A673 (cell line): ENCODE data around the gene PHACTR3. TPM values are rescaled to one million over a fixed set of nuclear protein-coding genes. Genes with fewer than 3 reads are reported as not detected.

Experiments used
- BruUV-seq: library from RNA; stranded (reverse); fragments of 400-500 nt; replicated peaks from 2 replicates; lab custom pipeline; 2021; lab: Mats Ljungman, UMichigan
- CTCF ChIA-PET: fragments of 300-600 bp; sonication (Branson Sonifier 250); formaldehyde crosslinking; loops from one replicate; lab custom pipeline; 2022; ENCODE audit warnings: antibody characterized with exemption; lab: Charles Lee
- POLR2A ChIA-PET: fragments of 300-600 bp; sonication (Branson Sonifier 250); formaldehyde crosslinking; loops from one replicate; lab custom pipeline; 2022; ENCODE audit warnings: antibody characterized with exemption; ENCODE audit not compliant: low non-redundant PET; lab: Charles Lee
- DNase-seq: peaks from one replicate; pipeline ENCODE4 v3.0.0-alpha.2; 2015; ENCODE audit warnings: low spot score
- H3K27ac ChIP-seq: fragments of 200-600 bp; sonication (generic); 2 replicates; pipeline ENCODE4 v1.5.1; 2016; ENCODE audit warnings: mixed run types, low read depth, mild to moderate bottlenecking, mixed read lengths, antibody characterized with exemption, low read length; ENCODE audit not compliant: poor library complexity, severe bottlenecking
- H3K27me3 ChIP-seq: fragments of 200-600 bp; sonication (generic); replicated peaks from 2 replicates; pipeline ENCODE4 v1.6.1; 2017; ENCODE audit warnings: mixed run types, low read depth, mild to moderate bottlenecking, mixed read lengths, antibody characterized with exemption, low read length; ENCODE audit not compliant: insufficient read depth, poor library complexity
- H3K36me3 ChIP-seq: fragments of 200-600 bp; sonication (generic); 2 replicates; pipeline ENCODE4 v1.6.1; 2016; ENCODE audit warnings: mixed run types, mild to moderate bottlenecking, mixed read lengths, antibody characterized with exemption, low read length; ENCODE audit not compliant: insufficient read depth, poor library complexity, severe bottlenecking
- H3K4me1 ChIP-seq: fragments of 200-600 bp; sonication (generic); 2 replicates; pipeline ENCODE4 v1.6.1; 2017; ENCODE audit warnings: mixed run types, mild to moderate bottlenecking, mixed read lengths, antibody characterized with exemption, low read length; ENCODE audit not compliant: insufficient read depth, poor library complexity, severe bottlenecking
- H3K4me3 ChIP-seq: fragments of 200-600 bp; sonication (generic); 2 replicates; pipeline ENCODE4 v1.5.1; 2016; ENCODE audit warnings: low read depth, mixed run types, mild to moderate bottlenecking, mixed read lengths, low read length; ENCODE audit not compliant: poor library complexity, severe bottlenecking
- H3K9me3 ChIP-seq: fragments of 200-600 bp; sonication (generic); 2 replicates; pipeline ENCODE4 v1.6.1; 2016; ENCODE audit warnings: mixed run types, low read depth, mild to moderate bottlenecking, mixed read lengths, antibody characterized with exemption, low read length; ENCODE audit not compliant: poor library complexity, severe bottlenecking
- CTCF ChIP-seq: fragments of 300-800, 200-600 bp; sonication (generic); conservative IDR thresholded peaks from 2 replicates; pipeline ENCODE4 v1.5.1; 2017; ENCODE audit warnings: low read depth, mild to moderate bottlenecking, antibody characterized with exemption, low read length, moderate library complexity, mixed read lengths
- EZH2 ChIP-seq: fragments of 200-600 bp; sonication (generic); IDR thresholded peaks from 2 replicates; pipeline ENCODE4 v1.6.1; 2017; ENCODE audit warnings: borderline replicate concordance, low read depth, mild to moderate bottlenecking, mixed read lengths, antibody characterized with exemption, low read length; ENCODE audit not compliant: poor library complexity, severe bottlenecking
- intact Hi-C: fragments of 100-400 bp; cut with micrococcal nuclease; formaldehyde crosslinking; loops from one replicate; pipeline ENCODE4 v1.10.0; 2022; ENCODE audit not compliant: unreplicated experiment
- total RNA-seq: library from RNA; stranded (reverse); gene quantifications from 2 replicates; pipeline ENCODE4 v1.2.3, GENCODE V29; 2021

PHACTR3 gene
- total RNA-seq, 1 experiment from 2014 or later = 0.17 TPM

DNA sequence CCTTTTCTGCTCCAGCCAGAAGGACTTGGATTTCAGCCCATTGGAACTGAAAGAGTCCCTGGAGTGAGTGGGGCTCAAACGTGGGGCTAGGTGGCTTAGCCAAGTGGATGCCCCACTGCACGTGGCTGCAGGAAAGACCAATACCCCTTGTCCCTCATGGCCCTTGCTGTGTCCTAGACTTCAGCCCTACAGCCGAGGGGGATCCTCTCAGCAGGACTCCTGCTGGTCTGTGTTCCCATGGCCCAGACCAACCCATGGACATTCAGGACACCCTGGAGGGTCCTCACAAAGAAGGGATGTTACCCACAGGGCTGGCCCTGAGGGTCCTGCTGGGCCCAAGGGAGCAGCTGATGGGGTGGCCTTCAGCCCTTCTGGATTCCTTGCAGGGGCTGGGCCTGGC, 30.0 kb upstream of the PHACTR3 start:
- no peak for DNase-seq
- Histone ChIP-seq H3K27ac (no peak overlapping the region), H3K36me3 (no peaks in the 10 kb centered on the region), H3K9me3 (no peaks in the 10 kb centered on the region), H3K4me3 (no peak overlapping the region), H3K27me3 (peaks cover 40% of the 10 kb centered on the region), H3K4me1 (peaks cover 8% of the 10 kb centered on the region)
- ChIA-PET POLR2A (no interaction called here), CTCF (no interaction called here)
- TF ChIP-seq EZH2 (no peak), CTCF (no peak)
- intact Hi-C loops = no loop called here
- no TSS peak for BruUV-seq

DNA sequence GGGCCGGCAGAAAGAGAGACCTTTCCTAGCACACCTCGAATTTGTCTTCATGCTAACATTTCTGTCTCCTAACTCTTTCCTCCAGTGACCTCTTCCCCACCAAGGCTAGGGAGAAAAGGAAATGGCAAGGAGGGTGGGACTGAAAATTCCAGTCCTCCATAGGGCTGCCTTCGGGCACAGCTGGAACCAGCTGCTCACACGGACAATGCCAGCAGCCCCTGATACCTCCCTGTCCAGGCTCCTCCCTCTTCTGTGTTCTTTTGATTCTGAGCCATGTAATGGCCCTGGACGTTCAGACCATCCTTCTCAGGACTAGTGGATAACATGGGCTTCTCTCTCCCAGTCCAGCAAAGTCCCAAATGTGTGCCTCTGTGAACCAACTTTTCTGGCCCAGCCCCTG, 29.1 kb upstream of the PHACTR3 start:
- Histone ChIP-seq H3K4me1 (peaks cover 16% of the 10 kb centered on the region), H3K4me3 (no peak overlapping the region), H3K27ac (no peak overlapping the region), H3K27me3 (peaks cover 31% of the 10 kb centered on the region), H3K9me3 (no peaks in the 10 kb centered on the region), H3K36me3 (no peaks in the 10 kb centered on the region)
- intact Hi-C loops = no loop called here
- ChIA-PET CTCF (no interaction called here), POLR2A (no interaction called here)
- no peak for TF ChIP-seq CTCF
- no peak for TF ChIP-seq EZH2
- BruUV-seq = no TSS peak
- DNase-seq = no peak

- no peak for DNase-seq
- H3K36me3 ChIP-seq = no peaks in the 10 kb centered on the region
- H3K27ac ChIP-seq = no peak overlapping the region
- no peak overlapping the region for H3K4me3 ChIP-seq
- intact Hi-C loops = no loop called here
- H3K27me3 ChIP-seq = peaks cover 27% of the 10 kb centered on the region
- no peaks in the 10 kb centered on the region for H3K9me3 ChIP-seq
- H3K4me1 ChIP-seq = peaks cover 20% of the 10 kb centered on the region
- ChIA-PET CTCF (no interaction called here), POLR2A (no interaction called here)
- BruUV-seq = no TSS peak
- TF ChIP-seq EZH2 (no peak), CTCF (no peak)
Measured at GRCh38 chr20:59575653-59576052, 28.7 kb upstream of the PHACTR3 start.
